K562 (cell line): ENCODE data around the gene TXNRD2. TPM values are rescaled to one million over a fixed set of nuclear protein-coding genes. Genes with fewer than 3 reads are reported as not detected.

Experiments used
- ATAC-seq: fragments of 200-7000 bp; cut with Tn5 transposase; 3 replicates; pipeline ENCODE4 v1.9.1; 2020; ENCODE audit warnings: moderate library complexity
- BruUV-seq: library from RNA; stranded (reverse); fragments of 400-500 nt; replicated peaks from 2 replicates; lab custom pipeline; 2021; lab: Mats Ljungman, UMichigan
- CTCF ChIA-PET: fragments of 300-600 bp; formaldehyde crosslinking; extraction: SDS; loops from one replicate; lab custom pipeline; 2021; ENCODE audit warnings: low intra/inter-chr PET ratio; lab: Yijun Ruan, JAX
- POLR2A ChIA-PET: fragments of 300-600, 350-650 bp; sonication (Branson Sonifier 250); formaldehyde crosslinking; extraction: SDS; loops from one replicate; lab custom pipeline; 2021; ENCODE audit warnings: antibody characterized with exemption, inconsistent platforms; lab: Yijun Ruan, JAX
- DNase-seq, 4 experiments: peaks; one replicate each; pipeline versions ENCODE4 v3.0.0 to v3.0.0-alpha.2; 2011 to 2018; ENCODE audit warnings: low spot score in 3 of 4, mixed read lengths in 3 of 4; ENCODE audit errors: extremely low read depth in 1 of 4
- FAIRE-seq: peaks from 2 replicates; lab custom pipeline; 2011; peaks lifted over from hg19 to GRCh38; lab: Jason Lieb, UNC
- H2AFZ ChIP-seq: 2 replicates; pipeline ENCODE4 v1.6.0; 2011; ENCODE audit warnings: low read depth, low read length, control low read depth, inconsistent platforms
- H3K27ac ChIP-seq: fragments of 200-600 bp; 3 replicates; pipeline ENCODE4 v1.8.0; 2011; ENCODE audit warnings: low read depth, mild to moderate bottlenecking, control low read depth, inconsistent platforms, low read length, moderate library complexity, mixed read lengths; ENCODE audit errors: extremely low read depth
- H3K27me3 ChIP-seq, 2 experiments: fragments of 300-600 bp in 1 of 2; 2 replicates in 1 of 2; 3 replicates in 1 of 2; pipeline versions ENCODE4 v1.6.0 to v1.8.0; 2011; ENCODE audit warnings: inconsistent platforms in 2 of 2, low read length in 2 of 2, mild to moderate bottlenecking in 1 of 2, mixed read lengths in 1 of 2, moderate library complexity in 1 of 2; ENCODE audit not compliant: control insufficient read depth in 2 of 2, insufficient read depth in 2 of 2
- H3K36me3 ChIP-seq: fragments of 300-600 bp; 3 replicates; pipeline ENCODE4 v1.8.0; 2011; ENCODE audit warnings: mild to moderate bottlenecking, low read length, inconsistent platforms; ENCODE audit not compliant: control insufficient read depth, insufficient read depth
- H3K4me1 ChIP-seq, 2 experiments: fragments of 200-600 bp in 1 of 2; replicated peaks in 1 of 2; 2 replicates in 1 of 2; 3 replicates in 1 of 2; pipeline versions ENCODE4 v1.5.1 to v1.8.0; 2011; ENCODE audit warnings: inconsistent platforms in 2 of 2, low read length in 2 of 2, mild to moderate bottlenecking in 1 of 2, mixed read lengths in 1 of 2, moderate library complexity in 1 of 2; ENCODE audit not compliant: control insufficient read depth in 2 of 2, insufficient read depth in 2 of 2
- H3K4me2 ChIP-seq: 2 replicates; pipeline ENCODE4 v1.6.1; 2011; ENCODE audit warnings: low read length, control low read depth, inconsistent platforms, mixed read lengths; ENCODE audit not compliant: insufficient read depth
- H3K4me3 ChIP-seq: fragments of 200-600 bp; sonication (generic), shearing (Covaris generic); 2 replicates; pipeline ENCODE4 v1.5.1; 2016; ENCODE audit warnings: control low read depth, inconsistent platforms
- H3K79me2 ChIP-seq: fragments of 200-600 bp; 3 replicates; pipeline ENCODE4 v1.8.0; 2011; ENCODE audit warnings: low read length, inconsistent platforms; ENCODE audit not compliant: control insufficient read depth, insufficient read depth
- H3K9ac ChIP-seq, 2 experiments: 2 replicates each; pipeline versions ENCODE4 v1.6.0 to v1.6.1; 2011; ENCODE audit warnings: low read depth in 2 of 2, low read length in 2 of 2, control low read depth in 1 of 2, inconsistent platforms in 1 of 2, mild to moderate bottlenecking in 1 of 2, mixed read lengths in 1 of 2; ENCODE audit not compliant: insufficient read depth in 1 of 2
- H3K9me1 ChIP-seq: one replicate; pipeline ENCODE4 v1.6.0; 2011; ENCODE audit warnings: inconsistent platforms, mild to moderate bottlenecking, low read length, moderate library complexity; ENCODE audit not compliant: control insufficient read depth, insufficient read depth
- H3K9me3 ChIP-seq: replicated peaks from 2 replicates; pipeline ENCODE4 v1.5.1; 2011; ENCODE audit warnings: low read depth, low read length, inconsistent platforms; ENCODE audit not compliant: control insufficient read depth, insufficient read depth
- H4K20me1 ChIP-seq: replicated peaks from 2 replicates; pipeline ENCODE4 v1.6.1; 2011; ENCODE audit warnings: low read length, inconsistent platforms, mixed read lengths; ENCODE audit not compliant: control insufficient read depth, insufficient read depth
- ELK3 ChIP-seq: fragments of 450-650 bp; formaldehyde crosslinking; IDR thresholded peaks from 2 replicates; pipeline ENCODE4 v1.4.0; 2020; ENCODE audit warnings: mild to moderate bottlenecking
- GATAD2B ChIP-seq: fragments of 450-650 bp; IDR thresholded peaks from 2 replicates; pipeline ENCODE4 v1.6.1; 2017; ENCODE audit warnings: mild to moderate bottlenecking, borderline replicate concordance
- HNRNPL ChIP-seq: fragments of 200-400 bp; formaldehyde crosslinking; IDR thresholded peaks from 2 replicates; pipeline ENCODE4 v1.6.1; 2017; ENCODE audit warnings: low read depth, mild to moderate bottlenecking, low read length
- IRF2 ChIP-seq: sonication (generic); formaldehyde crosslinking; IDR thresholded peaks from 2 replicates; pipeline ENCODE4 v1.8.1; 2022; ENCODE audit warnings: mild to moderate bottlenecking, missing genetic modification reagents
- KLF13 ChIP-seq: fragments of 450-650 bp; IDR thresholded peaks from 2 replicates; pipeline ENCODE4 v1.6.1; 2016; ENCODE audit warnings: missing genetic modification characterization, low read depth, mild to moderate bottlenecking, missing compliant biosample characterization, moderate library complexity, borderline replicate concordance
- MEF2A ChIP-seq: IDR thresholded peaks from 2 replicates; pipeline ENCODE4 v1.6.1; 2011; ENCODE audit warnings: low read depth, mild to moderate bottlenecking, low read length, moderate library complexity; ENCODE audit not compliant: control insufficient read depth
- MTF1 ChIP-seq: fragments of 250-450 bp; sonication (Bioruptor Pico); IDR thresholded peaks from 2 replicates; pipeline ENCODE4 v1.9.0; 2021; ENCODE audit warnings: moderate library complexity, mild to moderate bottlenecking, inconsistent platforms, borderline replicate concordance
- POLR2G ChIP-seq: fragments of 200-400 bp; formaldehyde crosslinking; IDR thresholded peaks from 2 replicates; pipeline ENCODE4 v1.6.1; 2017; ENCODE audit warnings: low read depth, mild to moderate bottlenecking, antibody characterized with exemption, low read length, moderate library complexity
- PRDM10 ChIP-seq: fragments of 450-650 bp; IDR thresholded peaks from 2 replicates; pipeline ENCODE4 v1.6.1; 2018; ENCODE audit not compliant: partially characterized antibody
- SREBF1 ChIP-seq: fragments of 150-350 bp; IDR thresholded peaks from 2 replicates; pipeline ENCODE4 v1.6.1; 2014; ENCODE audit warnings: antibody characterized with exemption, low read depth, low read length, borderline replicate concordance
- YBX1 ChIP-seq: fragments of 450-650 bp; IDR thresholded peaks from 2 replicates; pipeline ENCODE4 v1.7.1; 2016; ENCODE audit warnings: mild to moderate bottlenecking
- ZBTB9 ChIP-seq: fragments of 450-650 bp; formaldehyde crosslinking; IDR thresholded peaks from 2 replicates; pipeline ENCODE4 v1.4.0; 2020; ENCODE audit warnings: mild to moderate bottlenecking, moderate library complexity
- ZNF124 ChIP-seq: sonication (generic); formaldehyde crosslinking; IDR thresholded peaks from 2 replicates; pipeline ENCODE4 v1.8.1; 2022; ENCODE audit warnings: missing genetic modification reagents
- ZNF282 ChIP-seq: sonication (generic); formaldehyde crosslinking; IDR thresholded peaks from 2 replicates; pipeline ENCODE4 v1.8.1; 2023; ENCODE audit warnings: missing genetic modification reagents
- ZNF445 ChIP-seq: fragments of 250-450 bp; sonication (Bioruptor Pico); IDR thresholded peaks from 2 replicates; pipeline ENCODE4 v1.4.0; 2020; ENCODE audit warnings: low read depth, mild to moderate bottlenecking, moderate library complexity
- ZNF75A ChIP-seq: fragments of 450-650 bp; formaldehyde crosslinking; IDR thresholded peaks from 2 replicates; pipeline ENCODE4 v1.4.0; 2020; ENCODE audit warnings: mild to moderate bottlenecking
- WGBS: fragments of 100-300 bp; shearing (Covaris generic); methylation state at CpG from one replicate; pipeline ENCODE4 v1.1.6; 2016; ENCODE audit warnings: low coverage, mixed read lengths; ENCODE audit not compliant: insufficient coverage; ENCODE audit errors: missing lambda C conversion rate; 5-methylcytosine and 5-hydroxymethylcytosine counted together
- in situ Hi-C: fragments of 300-500 bp; cut with MboI; formaldehyde crosslinking; loops from 4 replicates; pipeline ENCODE4 v1.15.0; 2018; ENCODE audit warnings: inconsistent platforms, mixed read lengths
- intact Hi-C: fragments of 100-400 bp; cut with micrococcal nuclease; formaldehyde crosslinking; loops from 2 replicates; pipeline ENCODE4 v1.14.2; 2022
- polyA plus RNA-seq, 8 experiments: library from polyadenylated mRNA; depleted of rRNA in 4 of 8; stranded (reverse) in 5 of 8; unstranded in 3 of 8; fragments of >200 nt; fragmentation: Nextera tagmentation in 2 of 8; fragmentation: Illumina TruSeq in 1 of 8; extraction: Ambion mirVana in 2 of 8; extraction: Trizol in 1 of 8; gene quantifications; 2 replicates each; pipeline versions ENCODE4 v1.2.1 to v1.2.3, GENCODE V29; 2011 to 2014; ENCODE audit warnings: inconsistent platforms in 1 of 8, missing spikeins in 1 of 8
- total RNA-seq, 7 experiments: library from RNA; depleted of rRNA in 6 of 7; stranded (reverse); fragments of >200 nt in 6 of 7; fragmentation: Illumina TruSeq in 2 of 7; extraction: Trizol in 2 of 7; gene quantifications; 2 replicates each; pipeline versions ENCODE4 v1.2.1 to v1.2.3, GENCODE V29; 2011 to 2021; ENCODE audit warnings: low replicate concordance in 1 of 7

TXNRD2 gene
- total and polyA plus RNA-seq, 9 of the 15 experiments (the other 6 are each of a cell fraction or from before 2014, with no cell fraction given), result 3.3 to 80.2 (median 49.4) TPM

DNA sequence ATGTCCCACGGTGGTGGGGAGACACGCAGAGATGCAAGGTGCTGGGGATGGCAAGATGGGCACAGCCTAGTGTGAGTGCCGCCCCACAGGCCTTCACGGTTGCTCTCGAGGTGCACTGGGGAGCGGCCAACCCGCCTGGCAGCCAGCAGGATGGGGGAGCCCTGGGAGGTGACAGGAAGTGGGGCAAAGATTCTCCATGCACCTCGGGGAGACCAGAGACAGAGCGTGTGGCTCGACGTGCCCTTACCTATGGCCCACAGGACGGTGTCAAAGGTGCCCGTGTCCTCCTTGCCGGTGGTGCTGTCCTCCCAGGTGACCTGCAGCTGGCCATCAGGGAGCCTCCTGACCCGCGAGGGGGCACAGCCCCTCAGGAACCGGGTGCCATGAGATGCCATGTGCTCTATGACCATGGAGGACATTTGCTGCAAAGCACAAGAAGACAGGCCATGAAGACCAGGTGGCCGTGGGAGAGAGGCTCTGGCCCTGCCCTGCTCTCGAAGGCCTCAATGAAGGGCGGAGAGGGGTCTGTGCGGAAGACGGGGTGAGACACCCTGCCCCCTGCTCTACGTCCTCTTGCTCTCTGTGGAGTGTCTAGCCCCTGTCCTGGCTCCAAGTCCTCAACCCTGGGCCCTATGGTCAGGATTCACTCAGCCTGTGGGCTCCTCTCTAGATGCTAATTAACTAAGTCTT is 46.3 kb downstream of the TXNRD2 start:
- no peaks in the 10 kb centered on the region for H3K79me2 ChIP-seq
- peaks cover 33% of the 10 kb centered on the region for H4K20me1 ChIP-seq
- no peaks in the 10 kb centered on the region for H3K9me3 ChIP-seq
- peaks cover 22% of the 10 kb centered on the region; the same call in 1 of the 3 replicates for H3K36me3 ChIP-seq
- no TSS peak for BruUV-seq
- ATAC-seq (no peak), DNase-seq (no peak), FAIRE-seq (no peak)
- ChIA-PET POLR2A (interaction anchor here (0.6 to 11.2 kb wide), 5 partner anchors 6 to 118 kb away, joined by 3 to 141 read pairs (median 3); no protein-coding TSS in a partner anchor), CTCF (no interaction called here)
- no peak overlapping the region for H3K27ac ChIP-seq
- intact Hi-C loops, result no loop called here
- H3K4me2 ChIP-seq, result no peak overlapping the region
- peaks cover 24 to 61% of the 10 kb centered on the region in 2 experiments for H3K4me1 ChIP-seq
- H3K27me3 ChIP-seq, result no peaks in the 10 kb centered on the region
- H3K9me1 ChIP-seq, result peaks cover 12% of the 10 kb centered on the region
- H3K4me3 ChIP-seq, result no peak overlapping the region
- H3K9ac ChIP-seq, result peak overlapping the region in 1 of 2 experiments; percentile 12; a peak in 1 of 4 replicates
- in situ Hi-C loops, result no loop called here
- H2AFZ ChIP-seq, result no peak overlapping the region
- 80% methylated on average over 23 of the region's 23 CpGs for WGBS
- TF ChIP-seq ZNF282 (CRISPR knock-in tag) (no peak), ZNF75A (CRISPR knock-in tag) (no peak), YBX1 (no peak), MTF1 (CRISPR knock-in tag) (no peak), HNRNPL (no peak), GATAD2B (no peak), PRDM10 (no peak), KLF13 (tag) (no peak), MEF2A (no peak), IRF2 (CRISPR knock-in tag) (no peak), SREBF1 (no peak), ELK3 (no peak), ZNF124 (CRISPR knock-in tag) (no peak), ZBTB9 (CRISPR knock-in tag) (no peak), POLR2G (peak; percentile 57), ZNF445 (CRISPR knock-in tag) (no peak)
